Hepatocyte (in vitro differentiated cells): ENCODE measurements around the gene DHRS3.

Source experiments
- CTCF ChIP-seq: fragments of 200-600 bp; sonication (generic); IDR thresholded peaks from 2 replicates; pipeline ENCODE4 v1.5.1; 2016; ENCODE audit warnings: antibody characterized with exemption, mild to moderate bottlenecking; ENCODE audit not compliant: poor library complexity
- EZH2 ChIP-seq: fragments of 200-600 bp; sonication (generic); IDR thresholded peaks from 2 replicates; pipeline ENCODE4 v1.6.1; 2016; ENCODE audit warnings: antibody characterized with exemption, mild to moderate bottlenecking, borderline replicate concordance
- EZH2phosphoT487 ChIP-seq: fragments of 200-600 bp; sonication (generic); IDR thresholded peaks from one replicate; pipeline ENCODE4 v1.6.1; 2018; ENCODE audit warnings: antibody characterized with exemption, mild to moderate bottlenecking, low read depth, moderate library complexity; ENCODE audit not compliant: unreplicated experiment, severe bottlenecking

GRCh38 chr1:12546771-12547585 is 71.0 kb downstream of the DHRS3 start:
- TF ChIP-seq CTCF (no peak), EZH2 (no peak), EZH2phosphoT487 (no peak)
